Tibial artery (tissue), 4 donors: ENCODE results near the gene BACE1.

Source experiments
- DNase-seq, 2 donors: peaks; one replicate each; pipeline ENCODE4 v3.0.0-alpha.2; 2019
- H3K27ac ChIP-seq, 2 donors: fragments of 200-600 bp; sonication (generic) in 1 of 2; 1 replicate in 1 of 2; 2 replicates in 1 of 2; pipeline ENCODE4 v1.5.1; 2018 to 2019; ENCODE audit warnings: mild to moderate bottlenecking in 1 of 2
- H3K27me3 ChIP-seq, 2 donors: fragments of 200-600 bp; sonication (generic) in 1 of 2; one replicate each; pipeline versions ENCODE4 v1.5.1 to v1.6.0; 2016 to 2019
- H3K36me3 ChIP-seq, 3 donors: fragments of 200-600 bp; sonication (generic) in 2 of 3; one replicate each; pipeline ENCODE4 v1.5.1; 2016 to 2019; ENCODE audit warnings: mild to moderate bottlenecking in 2 of 3
- H3K4me1 ChIP-seq, 4 donors: fragments of 200-600 bp; sonication (generic) in 2 of 4; 1 replicate in 3 of 4; 2 replicates in 1 of 4; pipeline ENCODE4 v1.5.1; 2016 to 2019
- H3K4me3 ChIP-seq, 2 donors: fragments of 200-600 bp; sonication (generic) in 1 of 2; 1 replicate in 1 of 2; 2 replicates in 1 of 2; pipeline ENCODE4 v1.5.1; 2018 to 2019; ENCODE audit warnings: mild to moderate bottlenecking in 2 of 2
- H3K9me3 ChIP-seq, 3 donors: fragments of 200-600 bp; sonication (generic) in 1 of 3; one replicate each; pipeline ENCODE4 v1.5.1; 2016 to 2019
- intact Hi-C: fragments of 100-400 bp; cut with DNase I; formaldehyde crosslinking; loops from one replicate; pipeline ENCODE4 v1.15.0; 2023; ENCODE audit warnings: low total_unique reads
- TF ChIP-seq, protein P1 (sequence below), 2 experiments: fragments of 200-600 bp in 1 of 2; fragments of 450-650 bp in 1 of 2; IDR thresholded peaks; one replicate each; pipeline ENCODE4 v1.5.1; 2017 to 2019; ENCODE audit warnings: antibody characterized with exemption in 2 of 2, mild to moderate bottlenecking in 1 of 2, moderate library complexity in 1 of 2

BACE1 gene

DNA sequence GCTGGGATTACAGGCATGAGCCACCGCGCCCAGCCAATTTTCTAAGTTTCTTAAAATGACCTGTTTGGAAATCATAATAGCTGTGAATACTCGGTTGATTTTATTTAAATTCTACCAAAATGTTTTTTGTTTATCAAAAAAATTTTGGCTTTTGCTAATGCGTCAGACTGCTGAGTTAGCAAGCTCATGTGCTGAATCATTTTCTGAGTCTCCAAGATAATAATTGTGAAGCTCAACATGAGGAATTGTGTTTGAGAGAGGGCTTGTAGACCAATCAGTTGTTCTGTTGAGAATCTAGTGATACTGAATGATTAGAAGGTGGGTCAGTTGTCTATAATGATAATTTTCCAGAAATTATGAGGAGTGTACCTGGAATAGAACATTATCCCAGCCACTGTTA is 67.7 kb downstream of the BACE1 start:
- Histone ChIP-seq H3K27ac (no peak overlapping the region), H3K4me1 (no peaks in the 10 kb centered on the region), H3K36me3 (peaks cover 53 to 89% (median 67%) of the 10 kb centered on the region in 3 donors), H3K9me3 (no peaks in the 10 kb centered on the region), H3K4me3 (no peak overlapping the region), H3K27me3 (no peaks in the 10 kb centered on the region)
- intact Hi-C loops, result no loop called here
- TF ChIP-seq, protein P1, sequence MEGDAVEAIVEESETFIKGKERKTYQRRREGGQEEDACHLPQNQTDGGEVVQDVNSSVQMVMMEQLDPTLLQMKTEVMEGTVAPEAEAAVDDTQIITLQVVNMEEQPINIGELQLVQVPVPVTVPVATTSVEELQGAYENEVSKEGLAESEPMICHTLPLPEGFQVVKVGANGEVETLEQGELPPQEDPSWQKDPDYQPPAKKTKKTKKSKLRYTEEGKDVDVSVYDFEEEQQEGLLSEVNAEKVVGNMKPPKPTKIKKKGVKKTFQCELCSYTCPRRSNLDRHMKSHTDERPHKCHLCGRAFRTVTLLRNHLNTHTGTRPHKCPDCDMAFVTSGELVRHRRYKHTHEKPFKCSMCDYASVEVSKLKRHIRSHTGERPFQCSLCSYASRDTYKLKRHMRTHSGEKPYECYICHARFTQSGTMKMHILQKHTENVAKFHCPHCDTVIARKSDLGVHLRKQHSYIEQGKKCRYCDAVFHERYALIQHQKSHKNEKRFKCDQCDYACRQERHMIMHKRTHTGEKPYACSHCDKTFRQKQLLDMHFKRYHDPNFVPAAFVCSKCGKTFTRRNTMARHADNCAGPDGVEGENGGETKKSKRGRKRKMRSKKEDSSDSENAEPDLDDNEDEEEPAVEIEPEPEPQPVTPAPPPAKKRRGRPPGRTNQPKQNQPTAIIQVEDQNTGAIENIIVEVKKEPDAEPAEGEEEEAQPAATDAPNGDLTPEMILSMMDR (IDR thresholded peaks at IDR 0.05), result no peak
- DNase-seq, result no peak

DNA sequence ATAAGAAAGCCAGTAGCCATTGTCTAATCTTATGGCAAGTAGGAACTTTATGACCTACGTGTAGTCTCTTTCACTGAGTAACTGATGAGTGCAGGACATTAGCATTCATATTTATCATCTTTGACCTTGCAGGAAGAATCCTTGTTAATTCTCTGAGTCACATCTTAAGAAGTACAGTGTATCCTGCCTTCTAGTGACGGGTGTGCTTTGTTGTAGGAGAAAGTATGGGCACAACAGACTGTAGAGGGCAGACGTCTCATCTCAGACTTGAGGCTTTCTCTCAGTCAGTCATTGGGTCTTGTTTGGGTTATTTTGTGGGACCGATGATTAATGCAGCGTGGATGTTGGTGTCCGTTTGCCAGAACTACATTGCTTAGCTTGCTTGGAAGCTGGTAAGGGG is 76.8 kb downstream of the BACE1 start:
- intact Hi-C loops, result loop anchor here (10.0 kb wide), 2 partner anchors 364 to 454 kb away; partner anchors contain the start of gene ZPR1
- Histone ChIP-seq H3K4me3 (no peak overlapping the region), H3K36me3 (peaks cover 29 to 57% (median 45%) of the 10 kb centered on the region in 3 donors), H3K9me3 (no peaks in the 10 kb centered on the region), H3K4me1 (peaks cover 0 to 1% (median 0%) of the 10 kb centered on the region in 4 donors), H3K27me3 (no peaks in the 10 kb centered on the region), H3K27ac (no peak overlapping the region)
- TF ChIP-seq, protein P1 (IDR thresholded peaks at IDR 0.05), result no peak
- DNase-seq, result no peak

- Histone ChIP-seq H3K4me3 (no peak overlapping the region), H3K27me3 (no peaks in the 10 kb centered on the region), H3K4me1 (peaks cover 0 to 12% (median 7%) of the 10 kb centered on the region in 4 donors), H3K27ac (no peak overlapping the region), H3K36me3 (peaks cover 29 to 48% (median 39%) of the 10 kb centered on the region in 3 donors), H3K9me3 (no peaks in the 10 kb centered on the region)
- TF ChIP-seq, protein P1 (IDR thresholded peaks at IDR 0.05), result no peak
- DNase-seq, result no peak
- intact Hi-C loops, result loop anchor here (10.0 kb wide), 2 partner anchors 363 to 453 kb away; partner anchors contain the start of gene ZPR1
Observed at GRCh38 chr11:117238221-117238620, 77.8 kb downstream of the BACE1 start.
